HEK293 (cell line): Measurements from ENCODE around the gene SLC26A1.

Experiments
- CTCF ChIA-PET: fragments of 350-600 bp; formaldehyde crosslinking; extraction: SDS; loops from one replicate; lab custom pipeline; 2021; ENCODE audit warnings: antibody characterized with exemption; lab: Yijun Ruan, JAX
- POLR2A ChIA-PET: fragments of 300-600 bp; formaldehyde crosslinking; extraction: SDS; loops from one replicate; lab custom pipeline; 2020; ENCODE audit warnings: antibody characterized with exemption, inconsistent platforms; lab: Yijun Ruan, JAX
- H3K27ac ChIP-seq: fragments of 200-500 bp; sonication (Bioruptor generic); 2 replicates; pipeline ENCODE4 v1.5.1; 2014; ENCODE audit warnings: low read depth, low read length, control low read depth, inconsistent platforms; ENCODE audit errors: extremely low read depth
- H3K36me3 ChIP-seq, 2 experiments: fragments of 200-500 bp in 1 of 2; sonication (Bioruptor generic) in 1 of 2; 1 replicate in 1 of 2; 2 replicates in 1 of 2; pipeline ENCODE4 v1.5.1; 2014 to 2017; ENCODE audit warnings: inconsistent platforms in 2 of 2, low read length in 2 of 2; ENCODE audit not compliant: control insufficient read depth in 2 of 2, insufficient read depth in 1 of 2
- H3K4me1 ChIP-seq: fragments of 200-500 bp; sonication (Bioruptor generic); 2 replicates; pipeline ENCODE4 v1.5.1; 2014; ENCODE audit warnings: mild to moderate bottlenecking, low read length, inconsistent platforms; ENCODE audit not compliant: control insufficient read depth, insufficient read depth
- H3K4me3 ChIP-seq: 2 replicates; pipeline ENCODE4 v1.5.1; 2011; ENCODE audit warnings: low read depth, mild to moderate bottlenecking, control low read depth, low read length, moderate library complexity
- H3K9me3 ChIP-seq: fragments of 200-500 bp; sonication (Bioruptor generic); 2 replicates; pipeline ENCODE4 v1.5.1; 2014; ENCODE audit warnings: low read depth, low read length, inconsistent platforms; ENCODE audit not compliant: control insufficient read depth, insufficient read depth
- CTCF ChIP-seq: fragments of 450-650 bp; formaldehyde crosslinking; IDR thresholded peaks from 2 replicates; pipeline ENCODE4 v1.5.1; 2016; ENCODE audit warnings: missing biosample characterization, missing genetic modification characterization
- HOXD13 ChIP-seq: sonication (generic); formaldehyde crosslinking; IDR thresholded peaks from 2 replicates; pipeline ENCODE4 v1.8.0; 2022; ENCODE audit warnings: missing genetic modification reagents, borderline replicate concordance
- PRDM1 ChIP-seq: fragments of 450-650 bp; formaldehyde crosslinking; IDR thresholded peaks from 2 replicates; pipeline ENCODE4; 2016; ENCODE audit warnings: missing biosample characterization, missing genetic modification characterization
- PRDM6 ChIP-seq: fragments of 450-650 bp; formaldehyde crosslinking; IDR thresholded peaks from 2 replicates; pipeline ENCODE4 v1.5.1; 2017; ENCODE audit warnings: missing biosample characterization, missing genetic modification characterization
- SP2 ChIP-seq: fragments of 450-650 bp; formaldehyde crosslinking; IDR thresholded peaks from 2 replicates; pipeline ENCODE4 v1.5.1; 2016; ENCODE audit warnings: missing biosample characterization, missing genetic modification characterization
- SP7 ChIP-seq: fragments of 450-650 bp; formaldehyde crosslinking; IDR thresholded peaks from 2 replicates; pipeline ENCODE4 v1.5.1; 2016; ENCODE audit warnings: missing biosample characterization, missing genetic modification characterization
- ZNF174 ChIP-seq: fragments of 450-650 bp; formaldehyde crosslinking; IDR thresholded peaks from 2 replicates; pipeline ENCODE4 v1.5.0; 2017; ENCODE audit warnings: missing biosample characterization, mild to moderate bottlenecking, missing genetic modification characterization
- ZNF18 ChIP-seq: fragments of 450-650 bp; formaldehyde crosslinking; IDR thresholded peaks from 2 replicates; pipeline ENCODE4 v1.5.1; 2016; ENCODE audit warnings: missing biosample characterization, missing genetic modification characterization
- ZNF239 ChIP-seq: fragments of 450-650 bp; formaldehyde crosslinking; IDR thresholded peaks from 2 replicates; pipeline ENCODE4 v1.5.1; 2016; ENCODE audit warnings: missing biosample characterization, missing genetic modification characterization
- ZNF248 ChIP-seq: fragments of 450-650 bp; formaldehyde crosslinking; IDR thresholded peaks from 2 replicates; pipeline ENCODE4 v1.5.1; 2017; ENCODE audit warnings: missing biosample characterization, missing genetic modification characterization
- ZNF274 ChIP-seq, 2 experiments: fragments of 200-500 bp in 1 of 2; fragments of 450-650 bp in 1 of 2; sonication (Bioruptor generic) in 1 of 2; formaldehyde crosslinking in 1 of 2; IDR thresholded peaks; 2 replicates each; pipeline versions ENCODE4 v1.5.1 to v1.6.1; 2014 to 2016; ENCODE audit warnings: borderline replicate concordance in 1 of 2, inconsistent platforms in 1 of 2, low read length in 1 of 2, missing biosample characterization in 1 of 2, missing genetic modification characterization in 1 of 2
- ZNF324 ChIP-seq: fragments of 450-650 bp; formaldehyde crosslinking; IDR thresholded peaks from 2 replicates; pipeline ENCODE4 v1.5.1; 2016; ENCODE audit warnings: missing biosample characterization, missing genetic modification characterization
- ZNF335 ChIP-seq: fragments of 450-650 bp; formaldehyde crosslinking; conservative IDR thresholded peaks from 2 replicates; pipeline ENCODE4 v1.5.1; 2016; ENCODE audit warnings: missing biosample characterization, missing genetic modification characterization
- ZNF366 ChIP-seq: fragments of 450-650 bp; formaldehyde crosslinking; conservative IDR thresholded peaks from 2 replicates; pipeline ENCODE4 v1.5.1; 2016; ENCODE audit warnings: missing biosample characterization, missing genetic modification characterization
- ZNF529 ChIP-seq: fragments of 450-650 bp; formaldehyde crosslinking; IDR thresholded peaks from 2 replicates; pipeline ENCODE4 v1.5.1; 2017; ENCODE audit warnings: missing genetic modification characterization, missing biosample characterization; ENCODE audit not compliant: insufficient replicate concordance
- ZNF561 ChIP-seq: fragments of 450-650 bp; IDR thresholded peaks from 2 replicates; pipeline ENCODE4 v1.5.1; 2018; ENCODE audit warnings: missing biosample characterization, missing genetic modification characterization, borderline replicate concordance
- ZNF707 ChIP-seq: fragments of 450-650 bp; formaldehyde crosslinking; IDR thresholded peaks from 2 replicates; pipeline ENCODE4 v1.5.1; 2016; ENCODE audit warnings: missing biosample characterization, missing genetic modification characterization
- ZNF830 ChIP-seq: fragments of 450-650 bp; IDR thresholded peaks from 2 replicates; pipeline ENCODE4 v1.5.0; 2018; ENCODE audit warnings: missing biosample characterization, missing genetic modification characterization, low read depth, mild to moderate bottlenecking, moderate library complexity
- ZSCAN4 ChIP-seq: fragments of 450-650 bp; formaldehyde crosslinking; IDR thresholded peaks from 2 replicates; pipeline ENCODE4 v1.5.1; 2017; ENCODE audit warnings: missing biosample characterization, missing genetic modification characterization

Gene SLC26A1

GRCh38 chr4:974668-975067, 18.5 kb downstream of the SLC26A1 start:
- H3K9me3 ChIP-seq, result no peaks in the 10 kb centered on the region
- H3K27ac ChIP-seq, result no peak overlapping the region
- H3K4me3 ChIP-seq, result no peak overlapping the region
- TF ChIP-seq ZNF335 (tag by site-specific recombination) (no peak), ZNF174 (tag by site-specific recombination) (no peak), ZNF248 (no peak), CTCF (tag by site-specific recombination) (no peak), ZNF274 (IDR thresholded peaks at IDR 0.05; ENCODE audit: low read length) (no peak), ZNF274 (tag by site-specific recombination; IDR thresholded peaks at IDR 0.05; ENCODE audit: borderline replicate concordance) (no peak), ZNF324 (tag by site-specific recombination) (no peak), ZNF239 (tag by site-specific recombination) (no peak), ZNF529 (tag by site-specific recombination) (no peak), PRDM6 (tag by site-specific recombination) (no peak)
- no peaks in the 10 kb centered on the region for H3K4me1 ChIP-seq
- H3K36me3 ChIP-seq, result no peaks in the 10 kb centered on the region
- ChIA-PET POLR2A (no interaction called here), CTCF (interaction anchor here (1.2 kb wide), 1 partner anchor 13 kb away, joined by 5 read pairs; the partner anchor contains the start of gene IDUA)

- ChIA-PET CTCF (interaction anchor here (1.2 kb wide), 1 partner anchor 14 kb away, joined by 5 read pairs; the partner anchor contains the start of gene IDUA), POLR2A (no interaction called here)
- Histone ChIP-seq H3K9me3 (no peaks in the 10 kb centered on the region), H3K27ac (no peak within 1 kb of the TSS; the same call in 1 of the 2 replicates), H3K4me1 (no peaks in the 10 kb centered on the region), H3K4me3 (peak within 1 kb of the TSS; percentile 65), H3K36me3 (no peaks in the 10 kb centered on the region)
- TF ChIP-seq ZNF18 (tag by site-specific recombination), result no peak
- TF ChIP-seq HOXD13, result no peak
- TF ChIP-seq ZNF707 (tag by site-specific recombination), result no peak
- TF ChIP-seq ZSCAN4, result no peak
- no peak for TF ChIP-seq SP7
- no peak for TF ChIP-seq ZNF561 (tag by site-specific recombination)
- TF ChIP-seq ZNF366 (tag by site-specific recombination), result no peak
- TF ChIP-seq ZNF830 (tag by site-specific recombination), result no peak
- TF ChIP-seq SP2 (tag by site-specific recombination), result no peak
- TF ChIP-seq PRDM1 (tag by site-specific recombination), result no peak
Measured at GRCh38 chr4:973431-974397, 19.5 kb downstream of the SLC26A1 start, which contains the start of gene DGKQ. Gene DGKQ, minus strand, starts transcription at chr4:973569. Its CDS starts 87 bp downstream, at chr4:973482.
